Glomerular visceral epithelial cell (primary cell): ENCODE data around the gene FIGNL1.

Source experiments
- DNase-seq: peaks from one replicate; pipeline ENCODE4 v3.0.0-alpha.2; 2016; ENCODE audit errors: extremely low spot score

FIGNL1 gene

GRCh38 chr7:50397320-50397970, 52.7 kb downstream of the FIGNL1 start:
- DNase-seq, result no peak

GRCh38 chr7:50396856-50397255, 53.3 kb downstream of the FIGNL1 start:
- DNase-seq, result no peak

GRCh38 chr7:50394315-50394714, 55.8 kb downstream of the FIGNL1 start:
- no peak for DNase-seq
